Mucosa of descending colon (tissue), 3 donors: ENCODE data around the gene DGKB. TPM values are rescaled to one million over a fixed set of nuclear protein-coding genes. Genes with fewer than 3 reads are reported as not detected.

Source experiments
- ATAC-seq: fragments of 200-7000 bp; cut with Tn5 transposase; one replicate; pipeline ENCODE4 v1.9.1; 2020; ENCODE audit warnings: mild to moderate bottlenecking, moderate library complexity
- DNase-seq, 3 donors: peaks; one replicate each; pipeline ENCODE4 v3.0.0-alpha.2; 2020
- H3K36me3 ChIP-seq: fragments of 200-600 bp; one replicate; pipeline ENCODE4 v1.8.0; 2021; ENCODE audit warnings: low read depth, mild to moderate bottlenecking
- H3K4me1 ChIP-seq: fragments of 200-600 bp; one replicate; pipeline ENCODE4 v1.8.0; 2021; ENCODE audit warnings: low read depth, mild to moderate bottlenecking
- H3K4me3 ChIP-seq: fragments of 200-600 bp; one replicate; pipeline ENCODE4 v1.8.0; 2021; ENCODE audit warnings: mild to moderate bottlenecking
- H3K9me3 ChIP-seq: fragments of 200-600 bp; one replicate; pipeline ENCODE4 v1.8.0; 2021; ENCODE audit warnings: mild to moderate bottlenecking
- intact Hi-C, 2 donors: fragments of 100-400 bp; cut with DNase I in 1 of 2; cut with micrococcal nuclease in 1 of 2; formaldehyde crosslinking; loops; one replicate each; pipeline versions ENCODE4 v1.11.0 to v1.11.1; 2022; cut with DNase I, micrococcal nuclease
- total RNA-seq, 3 donors: library from RNA; stranded (reverse); fragmentation: NEBNext Ultra II Directional in 2 of 3; extraction: Animal tissue kit (Norgen Biotek cat#: 25700) in 2 of 3; gene quantifications; one replicate each; pipeline versions ENCODE4 v1.2.1 to v1.2.4, GENCODE V29; 2021 to 2023
- TF ChIP-seq, protein P1 (sequence below): fragments of 200-600 bp; IDR thresholded peaks from one replicate; pipeline ENCODE4 v1.8.0; 2022; ENCODE audit warnings: antibody characterized with exemption, mild to moderate bottlenecking
- donor health status: DM: no; HTN: no; CAD: no; lungs with moderate emphysema.
- donor health status: DM: no; HTN: no; CAD: no.
- donor health status: DM: no; HTN: yes; CAD: no.

The DGKB gene
- total RNA-seq, 3 donors from 2014 or later = 0.19 to 5.6 (median 0.78) TPM

GRCh38 chr7:14604606-14605005 is 297.9 kb downstream of the DGKB start:
- H3K4me1 ChIP-seq = no peaks in the 10 kb centered on the region
- ATAC-seq (no peak), DNase-seq (no peak)
- intact Hi-C loops = no loop called here
- TF ChIP-seq, protein P1, sequence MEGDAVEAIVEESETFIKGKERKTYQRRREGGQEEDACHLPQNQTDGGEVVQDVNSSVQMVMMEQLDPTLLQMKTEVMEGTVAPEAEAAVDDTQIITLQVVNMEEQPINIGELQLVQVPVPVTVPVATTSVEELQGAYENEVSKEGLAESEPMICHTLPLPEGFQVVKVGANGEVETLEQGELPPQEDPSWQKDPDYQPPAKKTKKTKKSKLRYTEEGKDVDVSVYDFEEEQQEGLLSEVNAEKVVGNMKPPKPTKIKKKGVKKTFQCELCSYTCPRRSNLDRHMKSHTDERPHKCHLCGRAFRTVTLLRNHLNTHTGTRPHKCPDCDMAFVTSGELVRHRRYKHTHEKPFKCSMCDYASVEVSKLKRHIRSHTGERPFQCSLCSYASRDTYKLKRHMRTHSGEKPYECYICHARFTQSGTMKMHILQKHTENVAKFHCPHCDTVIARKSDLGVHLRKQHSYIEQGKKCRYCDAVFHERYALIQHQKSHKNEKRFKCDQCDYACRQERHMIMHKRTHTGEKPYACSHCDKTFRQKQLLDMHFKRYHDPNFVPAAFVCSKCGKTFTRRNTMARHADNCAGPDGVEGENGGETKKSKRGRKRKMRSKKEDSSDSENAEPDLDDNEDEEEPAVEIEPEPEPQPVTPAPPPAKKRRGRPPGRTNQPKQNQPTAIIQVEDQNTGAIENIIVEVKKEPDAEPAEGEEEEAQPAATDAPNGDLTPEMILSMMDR = no peak
- no peaks in the 10 kb centered on the region for H3K9me3 ChIP-seq
- H3K36me3 ChIP-seq = no peaks in the 10 kb centered on the region
- H3K4me3 ChIP-seq = no peak overlapping the region

DNA sequence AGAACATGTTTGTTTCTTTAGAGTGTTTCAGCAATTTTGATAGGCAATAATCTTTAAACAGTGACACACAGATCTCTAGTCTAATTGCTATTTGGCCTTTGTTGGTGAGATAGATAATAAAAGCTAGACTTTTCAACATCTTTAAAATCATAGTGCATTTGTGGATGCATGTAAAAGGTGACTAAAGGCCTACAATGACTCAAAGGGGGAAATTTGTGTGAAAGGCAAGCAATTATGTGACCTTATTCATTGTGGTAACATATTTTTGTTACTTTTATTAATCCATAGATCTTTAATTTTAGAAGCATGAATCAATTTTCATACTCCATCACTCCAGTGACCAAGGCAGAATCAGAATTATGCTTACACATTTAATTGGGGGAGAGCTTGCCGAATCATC is 299.7 kb downstream of the DGKB start:
- no peaks in the 10 kb centered on the region for H3K9me3 ChIP-seq
- no peaks in the 10 kb centered on the region for H3K4me1 ChIP-seq
- ATAC-seq (no peak), DNase-seq (no peak)
- no peak overlapping the region for H3K4me3 ChIP-seq
- intact Hi-C loops = no loop called here
- TF ChIP-seq, protein P1 = no peak
- no peaks in the 10 kb centered on the region for H3K36me3 ChIP-seq

- ATAC-seq = no peak
- TF ChIP-seq, protein P1 = no peak
- intact Hi-C loops = no loop called here
These were observed 301.7 kb downstream of the DGKB start for GRCh38 chr7:14600766-14601367.

DNA sequence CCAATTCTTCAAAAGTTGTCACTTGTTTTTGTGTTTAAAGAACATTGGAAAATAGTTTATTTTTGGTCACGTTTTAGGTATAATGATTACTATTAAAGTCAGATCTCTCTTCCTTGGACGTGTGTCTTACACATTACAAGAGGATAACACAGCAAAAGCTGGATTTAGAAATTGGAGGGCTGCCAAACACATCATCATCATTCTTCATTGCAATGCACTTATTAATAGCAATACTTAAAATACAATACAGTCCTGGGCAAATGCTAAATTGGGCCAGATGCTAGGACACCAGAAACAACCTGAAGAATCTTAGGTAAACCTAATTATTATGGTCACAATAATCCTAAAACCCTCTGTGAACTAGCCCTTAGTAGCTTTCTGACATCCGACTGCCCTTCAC is 303.6 kb downstream of the DGKB start:
- TF ChIP-seq, protein P1 = no peak
- H3K4me1 ChIP-seq = no peaks in the 10 kb centered on the region
- no peak overlapping the region for H3K4me3 ChIP-seq
- no peaks in the 10 kb centered on the region for H3K36me3 ChIP-seq
- intact Hi-C loops = no loop called here
- no peaks in the 10 kb centered on the region for H3K9me3 ChIP-seq
- DNase-seq (no peak), ATAC-seq (no peak)

More at GRCh38 chr7:14600766-14601367, 301.7 kb downstream of the DGKB start:
- Histone ChIP-seq H3K4me1 (no peaks in the 10 kb centered on the region), H3K9me3 (no peaks in the 10 kb centered on the region), H3K36me3 (no peaks in the 10 kb centered on the region), H3K4me3 (no peak overlapping the region)
- DNase-seq = no peak

- no peak for ATAC-seq
- no peak for DNase-seq
- intact Hi-C loops = no loop called here
- no peaks in the 10 kb centered on the region for H3K36me3 ChIP-seq
- no peaks in the 10 kb centered on the region for H3K9me3 ChIP-seq
- no peaks in the 10 kb centered on the region for H3K4me1 ChIP-seq
- H3K4me3 ChIP-seq = no peak overlapping the region
- TF ChIP-seq, protein P1 = no peak
These were observed 306.1 kb downstream of the DGKB start for GRCh38 chr7:14596421-14596820.

DNA sequence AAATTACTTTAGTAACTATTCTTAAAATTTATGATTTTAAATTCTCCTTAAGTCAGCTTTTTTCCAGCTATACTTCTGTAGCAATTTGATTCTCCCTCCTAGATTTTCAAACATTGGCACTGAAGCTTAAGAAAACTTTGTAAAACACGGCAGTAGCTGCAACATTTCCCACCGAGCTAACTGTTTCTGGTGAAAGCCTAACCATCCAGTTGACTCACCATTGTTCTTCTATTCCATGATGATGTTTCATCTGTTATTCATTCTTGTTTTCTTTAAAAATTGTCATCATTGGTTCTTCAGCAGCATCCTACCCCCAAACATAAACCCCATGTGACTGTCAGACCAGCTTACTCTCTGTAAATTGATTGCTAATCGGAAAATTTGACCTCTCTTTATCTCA is 312.3 kb downstream of the DGKB start:
- TF ChIP-seq, protein P1 = no peak

More for the DNA sequence above, 312.3 kb downstream of the DGKB start:
- intact Hi-C loops = no loop called here
- H3K9me3 ChIP-seq = peaks cover 11% of the 10 kb centered on the region
- no peak for DNase-seq
- no peak for ATAC-seq
- H3K4me1 ChIP-seq = no peaks in the 10 kb centered on the region
- H3K4me3 ChIP-seq = no peak overlapping the region
- no peaks in the 10 kb centered on the region for H3K36me3 ChIP-seq
